ENCODE measurements around the gene PLCH1. TPM values are rescaled to one million over a fixed set of nuclear protein-coding genes. Genes with fewer than 3 reads are reported as not detected.
"Not testable (repeated sequence)": the region's sequence is repeated elsewhere in the genome, so short reads cannot be mapped to it uniquely, and the experiment has no call there.

Gene PLCH1
- total RNA-seq, 2 donors from 2014 or later = 0.05 TPM; not detected in 1

GRCh38 chr3:155656466-155656865 lies 88.4 kb downstream of the PLCH1 start:
- intact Hi-C loops (cut with DNase I) = loop anchor here in 1 of 2 donors (2.0 kb wide), 1 partner anchor 70 kb away; no protein-coding TSS in a partner anchor
- no peak for DNase-seq (ENCODE audit: low spot score)

DNA sequence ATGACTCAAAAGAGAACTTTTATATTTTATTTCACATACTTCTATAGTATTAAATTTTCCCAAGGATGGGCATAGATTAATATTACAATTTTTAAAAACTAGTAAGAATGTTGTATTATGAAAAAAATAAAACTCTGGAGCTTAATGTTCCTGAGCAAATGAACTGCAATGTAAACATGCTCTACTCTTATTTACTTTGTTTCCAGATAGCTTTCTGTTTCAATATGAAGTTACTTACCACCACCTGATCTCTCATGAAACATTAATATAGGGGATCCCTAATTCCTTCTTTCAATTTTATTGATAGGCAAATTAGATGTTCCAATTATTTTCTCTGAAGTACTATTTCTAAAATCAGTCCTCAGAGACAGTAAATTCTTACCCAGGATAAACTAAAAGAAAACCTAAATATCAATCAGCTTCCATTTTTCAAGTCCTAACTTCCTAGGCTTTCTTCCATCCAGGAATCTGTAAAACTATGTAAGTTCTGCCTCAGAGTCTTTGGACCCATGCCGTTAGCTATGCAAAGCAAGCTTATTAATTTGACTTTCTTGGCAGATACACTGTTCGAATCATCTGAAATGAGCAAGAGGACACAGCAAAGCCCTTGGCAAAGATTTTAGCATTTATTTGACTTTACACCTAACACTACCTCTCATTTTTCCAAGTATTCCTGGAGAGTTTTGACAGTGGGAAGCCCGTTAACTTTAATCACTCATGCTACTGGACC lies 93.2 kb downstream of the PLCH1 start:
- intact Hi-C loops (cut with DNase I) = no loop called here
- DNase-seq (ENCODE audit: low spot score) = no peak

DNA sequence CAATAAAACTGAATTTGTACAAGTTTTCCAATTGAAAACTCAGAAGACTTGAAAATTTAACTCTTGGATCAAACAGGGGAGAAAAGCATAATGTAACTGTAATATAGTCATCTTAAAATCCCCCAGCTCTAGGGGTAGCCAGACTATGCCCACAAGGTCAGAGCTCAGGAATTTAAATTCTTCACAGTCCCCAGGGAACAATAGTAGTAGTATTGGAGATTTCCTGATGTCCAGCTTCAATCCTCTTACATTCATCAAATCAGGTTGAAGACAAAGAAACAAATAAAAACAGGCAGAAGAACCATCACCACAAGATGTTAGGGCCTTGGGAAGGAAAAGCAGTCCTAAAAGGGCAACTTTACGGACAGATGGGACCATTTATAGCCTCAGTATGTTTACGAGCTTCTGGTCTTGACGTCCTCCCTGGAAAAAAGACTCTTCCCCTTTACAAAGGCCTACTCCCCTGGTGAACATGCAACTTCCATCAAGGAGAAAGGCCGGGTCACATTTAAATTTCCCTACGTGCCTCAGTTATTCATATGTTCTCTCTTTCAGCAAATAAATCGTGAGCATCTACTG lies 96.8 kb downstream of the PLCH1 start:
- intact Hi-C loops (cut with DNase I) = no loop called here
- no peak for DNase-seq (ENCODE audit: low spot score)

- DNase-seq (ENCODE audit: low spot score) = no peak
- intact Hi-C loops (cut with DNase I) = no loop called here
Measured at GRCh38 chr3:155647206-155647605, 97.7 kb downstream of the PLCH1 start.

DNA sequence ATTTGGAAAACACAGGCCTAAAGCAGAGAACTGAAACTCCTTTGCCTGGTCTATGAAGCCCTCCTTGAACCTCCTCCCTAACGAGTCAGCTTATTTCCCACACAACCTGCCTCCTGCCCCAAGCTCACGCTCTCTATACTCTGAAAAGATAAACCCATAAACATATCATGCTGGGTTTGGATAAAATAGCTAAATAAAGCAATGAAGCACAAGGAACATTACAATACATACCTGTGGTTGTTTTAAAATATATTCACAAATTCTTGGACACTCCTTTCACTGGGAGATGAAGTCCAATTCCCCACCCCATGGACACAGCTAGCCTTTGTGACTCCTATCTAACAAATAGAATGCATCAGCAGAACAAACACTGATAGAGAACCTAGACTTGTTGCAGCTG lies 98.2 kb downstream of the PLCH1 start:
- intact Hi-C loops (cut with DNase I) = no loop called here
- no peak for DNase-seq (ENCODE audit: low spot score)

- intact Hi-C loops (cut with DNase I) = no loop called here
- no peak for DNase-seq (ENCODE audit: low spot score)
Measured at GRCh38 chr3:155646128-155646527, 98.7 kb downstream of the PLCH1 start.

GRCh38 chr3:155643581-155644165 lies 101.2 kb downstream of the PLCH1 start:
- intact Hi-C loops (cut with DNase I) = no loop called here
- no peak for DNase-seq (ENCODE audit: low spot score)

DNA sequence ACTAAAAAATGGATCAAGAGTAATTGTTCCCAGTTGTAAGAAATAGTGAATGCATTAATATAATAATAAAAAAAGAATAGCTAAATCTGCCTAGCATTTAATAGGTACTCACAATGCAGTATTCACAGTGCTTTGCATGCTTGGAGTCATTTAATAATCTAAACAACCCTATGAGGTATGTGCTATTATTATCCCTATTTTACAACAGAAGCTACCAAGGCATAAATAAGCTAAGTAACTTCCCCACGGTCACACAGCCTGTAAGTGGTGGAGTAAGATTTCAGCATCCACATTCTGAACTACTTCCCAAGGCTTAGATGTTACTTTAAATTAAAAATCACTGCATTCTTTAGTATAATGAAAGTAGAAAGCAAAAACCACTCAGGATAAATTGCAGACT lies 102.9 kb downstream of the PLCH1 start:
- intact Hi-C loops (cut with DNase I) = no loop called here
- no peak for DNase-seq (ENCODE audit: low spot score)

DNA sequence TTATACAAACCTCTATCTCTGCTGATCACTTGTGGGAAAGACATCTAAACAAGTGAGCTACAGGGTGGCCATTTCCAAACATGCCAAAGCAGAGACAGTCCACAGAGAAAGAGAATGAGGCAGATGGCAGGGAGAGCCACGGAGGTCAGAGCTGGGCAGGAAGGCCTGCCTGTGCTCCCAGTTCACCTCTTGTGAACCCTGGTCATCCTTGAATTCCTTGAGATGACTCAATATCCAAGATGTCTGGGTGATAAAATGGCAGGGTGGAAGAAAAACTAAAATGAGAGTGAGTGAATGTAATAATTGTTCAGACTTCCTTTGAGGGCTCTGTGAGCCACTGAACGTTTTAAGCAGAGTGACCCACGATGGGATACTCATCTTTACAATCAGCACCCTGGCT lies 104.8 kb downstream of the PLCH1 start:
- intact Hi-C loops (cut with DNase I) = no loop called here
- DNase-seq (ENCODE audit: low spot score) = no peak

GRCh38 chr3:155639462-155640055 lies 105.3 kb downstream of the PLCH1 start:
- DNase-seq (ENCODE audit: low spot score) = no peak
- intact Hi-C loops (cut with DNase I) = no loop called here

- intact Hi-C loops (cut with DNase I); DNase-seq (ENCODE audit: low spot score): not testable (repeated sequence)
Measured at GRCh38 chr3:155638461-155638860, 106.4 kb downstream of the PLCH1 start.

GRCh38 chr3:155637567-155637966 lies 107.3 kb downstream of the PLCH1 start:
- intact Hi-C loops (cut with DNase I) = no loop called here
- DNase-seq (ENCODE audit: low spot score) = no peak

DNA sequence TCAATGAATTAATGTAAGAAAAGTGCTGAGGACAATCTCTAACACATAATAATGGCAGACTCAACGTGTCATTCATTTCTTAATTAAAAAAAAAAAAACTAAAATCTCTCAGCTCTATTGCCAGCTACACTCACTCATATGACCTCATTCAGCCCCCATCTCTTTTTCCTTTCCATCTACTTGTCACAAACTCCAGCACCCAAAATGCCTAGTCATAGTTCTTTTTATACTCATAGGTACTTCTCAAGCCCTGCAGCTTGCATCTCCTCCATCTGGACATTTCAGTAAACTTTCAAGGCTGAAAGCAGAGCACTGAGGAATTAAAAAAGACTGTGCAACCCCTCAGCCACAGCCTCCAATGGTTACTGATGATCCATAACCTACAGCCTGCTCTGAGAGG lies 109.8 kb downstream of the PLCH1 start:
- intact Hi-C loops (cut with DNase I) = no loop called here
- DNase-seq (ENCODE audit: low spot score) = no peak

- intact Hi-C loops (cut with DNase I) = no loop called here
- DNase-seq (ENCODE audit: low spot score) = no peak
Measured at GRCh38 chr3:155634121-155634719, 110.7 kb downstream of the PLCH1 start.

DNA sequence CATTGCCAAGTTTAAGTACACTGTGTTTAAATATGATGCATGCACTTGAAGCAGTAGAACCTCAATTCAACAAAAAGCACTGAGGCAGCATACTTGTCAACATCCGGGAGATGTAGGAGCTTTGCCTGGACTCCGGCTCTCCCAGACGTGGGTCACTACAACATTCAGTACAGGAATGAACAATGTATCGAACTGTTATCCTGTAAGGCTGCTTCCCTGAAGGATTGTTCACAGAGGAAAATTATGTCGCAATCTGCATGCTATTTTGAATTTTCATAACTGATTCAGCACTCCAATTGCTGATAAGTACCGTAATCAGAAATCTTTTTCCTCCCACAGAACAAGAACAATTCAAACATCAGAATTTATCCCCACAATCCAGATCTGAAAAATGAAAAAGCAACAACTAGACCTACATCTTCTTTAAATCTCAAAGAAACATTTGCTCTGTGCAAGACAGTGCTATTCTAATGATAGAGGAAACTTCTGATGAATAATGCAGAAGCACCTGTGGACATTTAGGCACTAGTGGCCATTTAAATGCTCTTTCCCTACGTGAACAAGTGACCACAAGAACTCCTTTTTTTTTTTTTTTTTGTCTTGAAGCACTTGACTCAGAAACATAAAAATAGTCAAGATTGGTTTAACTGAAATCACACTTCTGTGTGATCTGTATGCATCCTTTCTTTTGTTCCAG lies 113.4 kb downstream of the PLCH1 start:
- intact Hi-C loops (cut with DNase I) = no loop called here
- no peak for DNase-seq (ENCODE audit: low spot score)

DNA sequence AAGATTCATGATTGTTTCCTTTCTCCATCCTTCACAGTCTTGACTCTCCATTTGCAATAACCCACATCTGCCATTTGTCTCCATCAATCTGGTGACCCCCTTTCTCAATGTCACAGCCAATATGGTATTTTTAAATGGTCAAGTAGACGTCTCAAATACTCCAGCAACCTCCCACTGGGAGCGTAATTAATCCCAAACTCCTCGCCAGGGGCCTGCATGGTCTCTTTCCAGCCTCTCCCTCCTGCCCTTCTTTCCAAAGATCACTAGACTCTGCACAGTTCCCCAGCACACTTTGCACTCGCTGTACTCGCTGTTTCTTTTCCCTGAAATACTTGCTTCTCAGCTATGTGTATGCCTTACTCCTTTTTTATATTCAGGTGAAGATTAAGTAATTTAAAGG lies 115.3 kb downstream of the PLCH1 start:
- intact Hi-C loops (cut with DNase I) = no loop called here

GRCh38 chr3:155629056-155629455 lies 115.8 kb downstream of the PLCH1 start:
- DNase-seq (ENCODE audit: low spot score) = no peak
- intact Hi-C loops (cut with DNase I) = no loop called here

More for the DNA sequence above, 115.3 kb downstream of the PLCH1 start:
- DNase-seq (ENCODE audit: low spot score) = no peak

DNA sequence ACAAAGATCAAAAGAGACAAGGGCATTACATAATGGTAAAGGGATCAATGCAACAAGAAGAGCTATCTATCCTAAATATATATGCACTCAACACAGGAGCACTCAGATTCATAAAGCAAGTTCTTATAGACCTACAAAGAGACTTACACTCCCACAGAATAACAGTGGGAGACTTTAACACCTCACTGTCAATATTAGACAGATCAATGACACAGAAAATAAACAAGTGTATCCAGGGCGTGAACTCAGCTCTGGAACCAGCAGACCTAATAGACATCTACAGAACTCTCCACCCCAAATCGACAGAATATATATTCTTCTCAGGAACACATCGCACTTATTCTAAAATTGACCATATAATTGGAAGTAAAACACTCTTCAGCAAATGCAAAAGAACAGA lies 122.2 kb downstream of the PLCH1 start:
- DNase-seq (ENCODE audit: low spot score); intact Hi-C loops (cut with DNase I): not testable (repeated sequence)

- intact Hi-C loops (cut with DNase I) = not testable (repeated sequence)
Measured at GRCh38 chr3:155620552-155620951, 124.3 kb downstream of the PLCH1 start.

More at GRCh38 chr3:155620552-155620951, 124.3 kb downstream of the PLCH1 start:
- DNase-seq (ENCODE audit: low spot score) = not testable (repeated sequence)

Data from posterior vena cava (tissue), 2 donors.